Measurements from ENCODE around the gene TTLL8.
A peak's percentile ranks its signal among the peaks of the same experiment; 100 is the strongest.
"Not testable (repeated sequence)": the region's sequence is repeated elsewhere in the genome, so short reads cannot be mapped to it uniquely, and the experiment has no call there.

Gene TTLL8

GRCh38 chr22:49999063-49999945 is 58.8 kb downstream of the TTLL8 start:
- no peak for DNase-seq

GRCh38 chr22:49998718-49999062 is 59.4 kb downstream of the TTLL8 start:
- no peak for DNase-seq

GRCh38 chr22:49997932-49998717 is 60.0 kb downstream of the TTLL8 start:
- no peak for DNase-seq

- DNase-seq, result no peak
Observed at GRCh38 chr22:49997251-49997599, 60.9 kb downstream of the TTLL8 start.

- DNase-seq, result no peak
Observed at GRCh38 chr22:49996518-49997250, 61.4 kb downstream of the TTLL8 start.

GRCh38 chr22:49996119-49996517 is 62.0 kb downstream of the TTLL8 start:
- DNase-seq, result no peak

- DNase-seq, result no peak
Observed at GRCh38 chr22:49995361-49996118, 62.6 kb downstream of the TTLL8 start.

- no peak for DNase-seq
Observed at GRCh38 chr22:49995041-49995360, 63.1 kb downstream of the TTLL8 start.

GRCh38 chr22:49994361-49995040 is 63.6 kb downstream of the TTLL8 start:
- DNase-seq, result no peak

- no peak for DNase-seq
Observed at GRCh38 chr22:49993649-49994360, 64.3 kb downstream of the TTLL8 start.

GRCh38 chr22:49992921-49993648 is 65.0 kb downstream of the TTLL8 start:
- DNase-seq, result peak; percentile 30

- no peak for DNase-seq
Observed at GRCh38 chr22:49991907-49992533, 66.1 kb downstream of the TTLL8 start.

GRCh38 chr22:49991167-49991566 is 66.9 kb downstream of the TTLL8 start:
- no peak for DNase-seq

GRCh38 chr22:49989826-49990225 is 68.3 kb downstream of the TTLL8 start:
- not testable (repeated sequence) for DNase-seq

GRCh38 chr22:49986325-49986724 is 71.8 kb downstream of the TTLL8 start:
- no peak for DNase-seq

- DNase-seq, result no peak
Observed at GRCh38 chr22:49983148-49984042, 74.7 kb downstream of the TTLL8 start.

GRCh38 chr22:49981799-49982198 is 76.3 kb downstream of the TTLL8 start:
- DNase-seq, result not testable (repeated sequence)

GRCh38 chr22:49979587-49980264 is 78.4 kb downstream of the TTLL8 start:
- peak; percentile 34 for DNase-seq

GRCh38 chr22:49977578-49977977 is 80.5 kb downstream of the TTLL8 start:
- DNase-seq, result no peak
